GM23338 (cell line): ENCODE data around the gene HOXA2. TPM values are rescaled to one million over a fixed set of nuclear protein-coding genes. Genes with fewer than 3 reads are reported as not detected.

Experiments
- ATAC-seq: fragments of 200-7000 bp; cut with Tn5 transposase; 3 replicates; pipeline ENCODE4 v1.9.1; 2020
- DNase-seq: peaks from one replicate; pipeline ENCODE4 v3.0.0-alpha.2; 2015; ENCODE audit warnings: low spot score
- H2AFZ ChIP-seq: fragments of 200-600 bp; sonication (generic); 2 replicates; pipeline ENCODE4 v1.8.0; 2016; ENCODE audit warnings: antibody characterized with exemption, mild to moderate bottlenecking, moderate library complexity
- H3F3A ChIP-seq: fragments of 200-600 bp; sonication (generic); replicated peaks from 2 replicates; pipeline ENCODE4 v1.8.0; 2017; ENCODE audit warnings: antibody characterized with exemption, mixed run types, low read depth
- H3K27ac ChIP-seq: fragments of 200-600 bp; sonication (generic); 2 replicates; pipeline ENCODE4 v1.6.1; 2016; ENCODE audit warnings: low read depth
- H3K27me3 ChIP-seq: fragments of 200-600 bp; sonication (generic); 2 replicates; pipeline ENCODE4 v1.8.0; 2016; ENCODE audit warnings: mild to moderate bottlenecking, mixed run types, moderate library complexity; ENCODE audit not compliant: insufficient read depth
- H3K36me3 ChIP-seq: fragments of 200-600 bp; sonication (generic); 2 replicates; pipeline ENCODE4 v1.8.0; 2016; ENCODE audit warnings: mild to moderate bottlenecking; ENCODE audit not compliant: insufficient read depth
- H3K4me1 ChIP-seq: fragments of 200-600 bp; sonication (generic); 2 replicates; pipeline ENCODE4 v1.8.0; 2016; ENCODE audit warnings: mild to moderate bottlenecking, moderate library complexity; ENCODE audit not compliant: insufficient read depth
- H3K4me2 ChIP-seq: fragments of 200-600 bp; sonication (generic); 2 replicates; pipeline ENCODE4 v1.7.1; 2017; ENCODE audit warnings: mixed run types
- H3K4me3 ChIP-seq: fragments of 200-600 bp; sonication (generic); 2 replicates; pipeline ENCODE4 v1.6.1; 2016; ENCODE audit warnings: mixed run types
- H3K79me2 ChIP-seq: fragments of 200-600 bp; sonication (generic); replicated peaks from 2 replicates; pipeline ENCODE4 v1.8.0; 2017; ENCODE audit warnings: mild to moderate bottlenecking; ENCODE audit not compliant: insufficient read depth
- H3K9me2 ChIP-seq: fragments of 200-600 bp; sonication (generic); 2 replicates; pipeline ENCODE4 v1.8.0; 2017; ENCODE audit not compliant: insufficient read depth
- H4K20me1 ChIP-seq: fragments of 200-600 bp; sonication (generic); replicated peaks from 2 replicates; pipeline ENCODE4 v1.8.0; 2017; ENCODE audit warnings: mild to moderate bottlenecking; ENCODE audit not compliant: insufficient read depth
- H3K27ac Mint-ChIP-seq: 2 replicates; pipeline ENCODE4 v1.8.0; 2020; ENCODE audit warnings: inconsistent platforms, mild to moderate bottlenecking, moderate library complexity, mixed read lengths
- H3K27me3 Mint-ChIP-seq: 3 replicates; pipeline ENCODE4 v1.8.0; 2022; ENCODE audit warnings: low read depth, mild to moderate bottlenecking, moderate library complexity, mixed read lengths, inconsistent platforms; ENCODE audit not compliant: insufficient read depth, poor library complexity
- H3K36me3 Mint-ChIP-seq: 3 replicates; pipeline ENCODE4 v1.8.0; 2021; ENCODE audit warnings: low read depth, mild to moderate bottlenecking, inconsistent platforms, moderate library complexity, mixed read lengths
- H3K4me1 Mint-ChIP-seq: 3 replicates; pipeline ENCODE4 v1.8.0; 2020; ENCODE audit warnings: mild to moderate bottlenecking, inconsistent platforms, mixed read lengths
- H3K4me3 Mint-ChIP-seq: 3 replicates; pipeline ENCODE4 v1.8.0; 2021; ENCODE audit warnings: moderate library complexity, mild to moderate bottlenecking, inconsistent platforms, mixed read lengths
- H3K9me3 Mint-ChIP-seq: 3 replicates; pipeline ENCODE4 v1.8.0; 2020; ENCODE audit warnings: moderate library complexity, mild to moderate bottlenecking, inconsistent platforms, mixed read lengths
- EZH2 ChIP-seq: fragments of 200-600 bp; sonication (generic); IDR thresholded peaks from one replicate; pipeline ENCODE4 v1.8.0; 2017; ENCODE audit warnings: antibody characterized with exemption, mild to moderate bottlenecking, low read depth; ENCODE audit not compliant: unreplicated experiment
- EZH2phosphoT487 ChIP-seq: fragments of 200-600 bp; sonication (generic); IDR thresholded peaks from one replicate; pipeline ENCODE4 v1.8.1; 2018; ENCODE audit warnings: antibody characterized with exemption; ENCODE audit not compliant: unreplicated experiment
- POLR2AphosphoS5 ChIP-seq: IDR thresholded peaks from 2 replicates; pipeline ENCODE4 v1.6.1; 2016; ENCODE audit warnings: antibody characterized with exemption, low read depth
- ZNF462 ChIP-seq: fragments of 250-450 bp; sonication (Bioruptor Pico); IDR thresholded peaks from 2 replicates; pipeline ENCODE4 v1.5.0; 2020; ENCODE audit warnings: mild to moderate bottlenecking, moderate library complexity
- polyA plus RNA-seq: library from polyadenylated mRNA; unstranded; fragments of >200 nt; fragmentation: Nextera tagmentation; extraction: Ambion mirVana; gene quantifications from 2 replicates; pipeline ENCODE4 v1.2.1, GENCODE V29; 2016
- total RNA-seq: library from RNA; depleted of rRNA; stranded (reverse); fragments of >200 nt; shearing (Covaris generic); gene quantifications from 2 replicates; pipeline ENCODE4 v1.2.3, GENCODE V29; 2014

HOXA2 gene
- total and polyA plus RNA-seq, 2 experiments from 2014 or later, result not detected

GRCh38 chr7:27148031-27148755, 45.7 kb upstream of the HOXA2 start:
- Mint-ChIP-seq H3K4me3 (peak overlapping the region; percentile 62), H3K9me3 (peaks cover 21% of the 10 kb centered on the region), H3K4me1 (peaks cover 18% of the 10 kb centered on the region), H3K36me3 (no peaks in the 10 kb centered on the region), H3K27ac (no peak overlapping the region), H3K27me3 (peaks cover 100% of the 10 kb centered on the region)
- peak overlapping the region; percentile 38; the same call in 1 of the 2 replicates for H2AFZ ChIP-seq
- H3K27ac ChIP-seq, result no peak overlapping the region
- peaks cover 100% of the 10 kb centered on the region for H3K27me3 ChIP-seq
- H3K4me3 ChIP-seq, result peak overlapping the region; percentile 43
- H3K9me2 ChIP-seq, result no peaks in the 10 kb centered on the region
- H3F3A ChIP-seq, result peaks cover 35% of the 10 kb centered on the region
- no peaks in the 10 kb centered on the region for H3K36me3 ChIP-seq
- ATAC-seq (peak; percentile 1; the same call in 1 of the 3 replicates), DNase-seq (peak; percentile 41)
- H3K4me2 ChIP-seq, result peak overlapping the region; percentile 71
- TF ChIP-seq EZH2 (peak; percentile 95), EZH2phosphoT487 (peak; percentile 81), POLR2AphosphoS5 (no peak), ZNF462 (CRISPR knock-in tag) (no peak)
- H3K79me2 ChIP-seq, result no peaks in the 10 kb centered on the region
- H3K4me1 ChIP-seq, result peaks cover 20% of the 10 kb centered on the region
- H4K20me1 ChIP-seq, result peaks cover 48% of the 10 kb centered on the region
